ENCODE data around the gene PLA1A. TPM values are rescaled to one million over a fixed set of nuclear protein-coding genes. Genes with fewer than 3 reads are reported as not detected.
A peak's percentile ranks its signal among the peaks of the same experiment; 100 is the strongest.

The PLA1A gene
- total RNA-seq, 6 experiments from 2014 or later, result 9.9 to 30.2 (median 15.9) TPM

- H3K4me3 ChIP-seq, result no peak overlapping the region
- peaks cover 0 to under 1% (median 0%) of the 10 kb centered on the region in 4 donors for H3K36me3 ChIP-seq
- no peaks in the 10 kb centered on the region for H3K9me3 ChIP-seq
- TF ChIP-seq POLR2A (IDR thresholded peaks at IDR 0.05), result no peak
- TF ChIP-seq, protein P1, sequence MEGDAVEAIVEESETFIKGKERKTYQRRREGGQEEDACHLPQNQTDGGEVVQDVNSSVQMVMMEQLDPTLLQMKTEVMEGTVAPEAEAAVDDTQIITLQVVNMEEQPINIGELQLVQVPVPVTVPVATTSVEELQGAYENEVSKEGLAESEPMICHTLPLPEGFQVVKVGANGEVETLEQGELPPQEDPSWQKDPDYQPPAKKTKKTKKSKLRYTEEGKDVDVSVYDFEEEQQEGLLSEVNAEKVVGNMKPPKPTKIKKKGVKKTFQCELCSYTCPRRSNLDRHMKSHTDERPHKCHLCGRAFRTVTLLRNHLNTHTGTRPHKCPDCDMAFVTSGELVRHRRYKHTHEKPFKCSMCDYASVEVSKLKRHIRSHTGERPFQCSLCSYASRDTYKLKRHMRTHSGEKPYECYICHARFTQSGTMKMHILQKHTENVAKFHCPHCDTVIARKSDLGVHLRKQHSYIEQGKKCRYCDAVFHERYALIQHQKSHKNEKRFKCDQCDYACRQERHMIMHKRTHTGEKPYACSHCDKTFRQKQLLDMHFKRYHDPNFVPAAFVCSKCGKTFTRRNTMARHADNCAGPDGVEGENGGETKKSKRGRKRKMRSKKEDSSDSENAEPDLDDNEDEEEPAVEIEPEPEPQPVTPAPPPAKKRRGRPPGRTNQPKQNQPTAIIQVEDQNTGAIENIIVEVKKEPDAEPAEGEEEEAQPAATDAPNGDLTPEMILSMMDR (IDR thresholded peaks at IDR 0.05), result no peak
- intact Hi-C loops (cut with DNase I), result no loop called here
- 67% methylated on average over 1 of the region's 1 CpG for WGBS (ENCODE audit: insufficient coverage, low coverage, low lambda C conversion rate, missing lambda C conversion rate)
- ATAC-seq (peak in 1 of 4 donors; percentile 21), DNase-seq (no peak)
- H3K4me1 ChIP-seq, result no peaks in the 10 kb centered on the region
- no peaks in the 10 kb centered on the region for H3K27me3 ChIP-seq
- H3K27ac ChIP-seq, result no peak overlapping the region
These were observed 65.1 kb downstream of the PLA1A start for GRCh38 chr3:119662604-119663373.

DNA sequence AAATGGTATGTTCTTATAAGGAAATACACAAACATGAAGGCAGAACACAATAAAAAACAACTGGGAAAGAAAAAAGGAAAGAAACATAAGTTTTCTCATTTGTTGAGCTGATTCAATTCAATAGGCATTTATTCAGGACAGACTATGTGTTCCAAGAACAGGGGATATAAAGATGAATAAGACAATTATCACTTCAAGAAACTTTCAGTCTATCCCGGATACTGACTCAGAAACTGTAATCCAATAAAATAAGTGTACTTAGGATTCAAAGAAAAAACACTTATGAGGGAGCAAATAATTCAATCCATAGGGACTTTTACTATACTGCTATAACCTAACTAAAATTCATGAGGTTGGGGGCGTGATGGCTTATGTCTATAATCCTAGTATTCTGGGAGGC is 66.2 kb downstream of the PLA1A start:
- Histone ChIP-seq H3K9me3 (no peaks in the 10 kb centered on the region), H3K4me3 (no peak overlapping the region), H3K36me3 (peaks cover 0 to 4% (median 2%) of the 10 kb centered on the region in 4 donors), H3K27me3 (no peaks in the 10 kb centered on the region), H3K27ac (no peak overlapping the region), H3K4me1 (no peaks in the 10 kb centered on the region)
- intact Hi-C loops (cut with DNase I), result no loop called here
- TF ChIP-seq, protein P1 (IDR thresholded peaks at IDR 0.05), result no peak
- no peak for TF ChIP-seq POLR2A (IDR thresholded peaks at IDR 0.05)
- DNase-seq, result no peak
- WGBS (ENCODE audit: insufficient coverage, low coverage, low lambda C conversion rate, missing lambda C conversion rate), result 70% methylated on average over 2 of the region's 2 CpGs
- ATAC-seq, result no peak

DNA sequence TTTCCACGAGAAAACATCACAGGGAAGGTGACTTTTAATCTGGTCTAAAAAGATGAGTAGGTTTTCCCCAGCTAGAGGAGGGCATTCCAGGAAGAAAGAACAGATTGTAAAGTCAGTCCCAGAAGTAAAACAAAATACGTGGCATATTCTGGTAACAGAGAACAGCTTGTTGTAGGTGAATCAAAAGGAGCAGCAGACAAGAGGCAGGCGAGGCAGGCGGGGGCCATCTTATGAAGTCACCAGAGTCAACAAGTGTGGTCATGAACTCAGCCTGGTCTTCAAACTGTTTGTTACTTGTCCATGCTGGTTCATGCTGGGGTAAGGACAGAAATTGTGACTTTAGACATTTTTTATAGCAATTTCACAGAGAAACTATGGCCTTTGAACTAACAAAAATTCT is 66.7 kb downstream of the PLA1A start:
- TF ChIP-seq, protein P1 (IDR thresholded peaks at IDR 0.05), result no peak
- no peak for TF ChIP-seq POLR2A (IDR thresholded peaks at IDR 0.05)
- Histone ChIP-seq H3K9me3 (no peaks in the 10 kb centered on the region), H3K4me1 (no peaks in the 10 kb centered on the region), H3K27me3 (no peaks in the 10 kb centered on the region), H3K4me3 (no peak overlapping the region), H3K27ac (no peak overlapping the region), H3K36me3 (peaks cover 0 to 4% (median 2%) of the 10 kb centered on the region in 4 donors)
- DNase-seq, result no peak
- ATAC-seq, result no peak
- intact Hi-C loops (cut with DNase I), result no loop called here
- WGBS (ENCODE audit: insufficient coverage, low coverage, low lambda C conversion rate, missing lambda C conversion rate), result 84% methylated on average over 4 of the region's 4 CpGs

DNA sequence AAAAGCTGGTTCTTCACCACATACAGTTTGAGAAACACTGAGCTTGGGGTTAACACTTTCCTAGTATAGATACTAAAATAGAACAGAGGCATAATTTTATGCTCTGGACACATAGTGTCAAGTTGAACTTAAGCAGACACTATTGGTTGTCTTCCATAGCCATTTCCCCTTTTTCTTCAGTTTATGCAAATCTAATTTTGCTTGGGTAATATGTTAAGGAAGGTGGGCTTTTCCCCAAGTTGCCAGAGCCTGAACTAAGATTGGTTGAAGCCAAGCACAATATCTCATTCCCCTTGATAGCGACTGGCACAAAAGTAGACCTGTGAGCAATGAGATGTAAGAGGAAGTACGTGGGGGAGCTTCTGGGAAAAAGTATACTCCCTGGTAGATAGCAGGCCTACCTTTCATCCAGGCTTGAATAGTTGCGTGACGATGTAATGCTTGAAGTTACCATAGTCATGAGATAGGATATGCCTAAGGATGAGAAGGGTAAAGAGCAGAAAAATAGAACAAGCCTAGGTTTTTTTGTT is 67.2 kb downstream of the PLA1A start:
- ATAC-seq (no peak), DNase-seq (no peak)
- intact Hi-C loops (cut with DNase I), result no loop called here
- Histone ChIP-seq H3K9me3 (no peaks in the 10 kb centered on the region), H3K36me3 (peaks cover 0 to 4% (median 2%) of the 10 kb centered on the region in 4 donors), H3K4me3 (no peak overlapping the region), H3K4me1 (no peaks in the 10 kb centered on the region), H3K27ac (no peak overlapping the region), H3K27me3 (no peaks in the 10 kb centered on the region)
- TF ChIP-seq, protein P1 (IDR thresholded peaks at IDR 0.05), result no peak
- TF ChIP-seq POLR2A (IDR thresholded peaks at IDR 0.05), result no peak
- 91% methylated on average over 4 of the region's 4 CpGs for WGBS (ENCODE audit: insufficient coverage, low coverage, low lambda C conversion rate, missing lambda C conversion rate)
